ENCODE data around the gene GPAM.

Gene GPAM

DNA sequence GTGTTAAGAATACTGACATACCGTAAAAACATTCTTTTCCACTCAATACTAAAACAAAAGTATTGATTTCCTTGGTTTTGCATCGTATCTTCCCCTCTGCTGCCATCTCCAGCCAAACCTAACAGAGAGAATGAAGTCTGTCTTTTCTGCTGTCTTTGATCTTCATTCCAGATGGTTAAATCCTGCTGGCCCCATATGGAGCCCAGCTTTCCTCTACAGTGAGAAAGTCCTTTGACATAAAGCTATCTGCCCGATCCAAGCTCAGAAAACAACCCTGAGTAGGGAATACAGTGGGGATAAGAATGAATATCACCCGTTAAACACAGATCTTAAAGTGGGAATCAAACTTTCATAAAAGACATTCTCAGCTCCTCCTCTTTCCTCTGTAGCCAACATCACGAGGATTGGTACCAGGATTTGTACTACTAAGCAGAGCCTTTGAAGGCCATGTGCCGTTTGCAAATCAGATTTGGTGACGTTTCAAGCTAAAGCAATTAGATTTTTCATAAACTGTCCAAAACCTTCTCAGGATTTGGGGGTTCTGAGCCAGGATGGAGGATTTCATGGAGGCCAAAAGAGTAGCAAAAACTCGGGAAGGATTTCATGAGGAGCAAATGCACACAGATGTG is 30.8 kb upstream of the GPAM start:
- H2BK5ac ChIP-seq (ENCODE audit: low read depth, low read length, poor library complexity) = no peak overlapping the region
- no peak overlapping the region for H4K12ac ChIP-seq (ENCODE audit: low read depth, low read length)
- no peaks in the 10 kb centered on the region for H3K79me1 ChIP-seq (ENCODE audit: low read length)
- H3K36me3 ChIP-seq (ENCODE audit: control insufficient read depth in 1 of 2, insufficient read depth in 2 of 2, low read length in 2 of 2) = no peaks in the 10 kb centered on the region
- WGBS (ENCODE audit: extremely low coverage, insufficient coverage, insufficient read length) = no CpG with 5 or more reads among the region's 8 CpGs
- peaks cover 3% of the 10 kb centered on the region for H3K9me3 ChIP-seq (ENCODE audit: insufficient read depth, low read depth, low read length)
- H3K27ac ChIP-seq (ENCODE audit: low read depth, low read length) = no peak overlapping the region
- no peak overlapping the region for H3K18ac ChIP-seq (ENCODE audit: low read length)
- H3K9ac ChIP-seq (ENCODE audit: low read length) = no peak overlapping the region
- no peaks in the 10 kb centered on the region for H3K4me1 ChIP-seq (ENCODE audit: control insufficient read depth in 1 of 2, insufficient read depth in 2 of 2, low read length in 2 of 2)
- DNase-seq = peak in 1 of 2 donors; percentile 26
- H4K91ac ChIP-seq (ENCODE audit: low read depth, low read length) = no peak overlapping the region
- no peaks in the 10 kb centered on the region for H3K79me2 ChIP-seq (ENCODE audit: control insufficient read depth, insufficient read depth, low read length, poor library complexity)
- no peak overlapping the region for H2AFZ ChIP-seq (ENCODE audit: insufficient read depth, low read length, poor library complexity)
- no peak overlapping the region for H2AK5ac ChIP-seq (ENCODE audit: low read length)
- no peaks in the 10 kb centered on the region for H3K27me3 ChIP-seq (ENCODE audit: insufficient read depth, low read length)
- H3K4me2 ChIP-seq (ENCODE audit: low read length) = no peak overlapping the region
- H3K14ac ChIP-seq (ENCODE audit: low read length) = no peak overlapping the region
- no peak overlapping the region for H3K23ac ChIP-seq (ENCODE audit: low read length)
- no peak overlapping the region for H2BK12ac ChIP-seq (ENCODE audit: low read length)
- no peak overlapping the region for H3K4ac ChIP-seq (ENCODE audit: low read depth, low read length)
- no peak overlapping the region for H4K8ac ChIP-seq (ENCODE audit: low read depth, low read length)
- H2BK120ac ChIP-seq (ENCODE audit: insufficient read depth, low read length, poor library complexity) = no peak overlapping the region
- no peak overlapping the region for H3K4me3 ChIP-seq (ENCODE audit: low read depth, low read length)

DNA sequence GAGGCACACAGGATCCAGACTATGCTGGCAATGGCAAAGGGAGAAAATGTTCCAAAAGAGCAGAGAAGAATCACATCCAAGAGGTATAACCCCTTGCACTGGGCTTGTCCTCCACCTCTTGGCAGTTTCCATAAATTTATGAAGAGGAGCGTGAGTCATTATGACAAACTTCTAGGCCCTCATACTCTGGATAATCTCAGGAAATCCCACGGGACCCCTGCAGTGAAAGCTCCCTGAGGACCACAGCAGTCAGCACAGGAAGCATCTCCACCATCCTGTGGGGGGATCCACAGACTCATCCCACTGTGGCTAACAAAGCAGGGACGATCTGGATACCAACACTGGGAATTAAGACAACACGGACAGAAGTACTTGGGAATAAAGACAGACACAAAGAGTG is 30.3 kb upstream of the GPAM start:
- no peak overlapping the region for H2BK120ac ChIP-seq (ENCODE audit: insufficient read depth, low read length, poor library complexity)

DNA sequence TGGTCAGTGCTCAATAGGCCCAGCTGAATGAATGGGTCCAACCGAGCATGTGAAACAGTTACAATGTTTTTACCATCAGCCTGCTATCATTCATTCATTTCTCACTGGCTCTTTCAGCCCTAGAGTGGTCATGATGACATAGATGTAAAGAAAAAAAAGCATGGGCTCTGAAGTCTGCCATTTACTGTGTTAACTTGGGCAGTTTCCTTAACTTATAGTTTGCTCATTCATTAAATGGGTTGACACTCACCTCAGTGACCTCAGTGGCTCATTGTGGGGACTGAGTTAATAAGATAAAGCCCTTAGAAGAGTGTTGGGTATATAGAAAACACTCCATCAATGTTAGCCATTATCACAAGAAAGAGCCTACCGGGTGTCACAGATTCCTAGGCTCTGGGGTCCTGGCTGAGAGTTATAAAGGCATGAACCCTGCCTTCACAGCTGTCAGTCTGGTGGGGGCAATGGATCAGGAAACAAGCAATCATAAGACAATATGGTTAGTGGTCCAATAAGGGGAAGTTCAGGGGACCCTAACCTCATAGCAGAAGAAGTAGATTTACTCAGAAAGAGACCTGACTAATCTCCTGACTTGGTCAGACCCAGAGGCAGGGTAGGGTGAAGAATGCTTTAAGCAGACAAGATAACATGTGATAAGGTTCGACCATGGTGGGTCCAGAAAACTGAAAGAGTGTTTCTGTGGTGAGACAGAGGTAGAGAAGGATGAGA is 29.7 kb upstream of the GPAM start:
- H3K36me3 ChIP-seq (ENCODE audit: control insufficient read depth in 1 of 2, insufficient read depth in 2 of 2, low read length in 2 of 2) = no peaks in the 10 kb centered on the region
- no peak overlapping the region for H3K14ac ChIP-seq (ENCODE audit: low read length)
- DNase-seq = no peak
- H3K4me3 ChIP-seq (ENCODE audit: low read depth, low read length) = no peak overlapping the region
- no peak overlapping the region for H2BK120ac ChIP-seq (ENCODE audit: insufficient read depth, low read length, poor library complexity)
- no peak overlapping the region for H2AFZ ChIP-seq (ENCODE audit: insufficient read depth, low read length, poor library complexity)
- no peak overlapping the region for H4K8ac ChIP-seq (ENCODE audit: low read depth, low read length)
- H3K27ac ChIP-seq (ENCODE audit: low read depth, low read length) = no peak overlapping the region
- WGBS (ENCODE audit: extremely low coverage, insufficient coverage, insufficient read length) = no CpG with 5 or more reads among the region's 3 CpGs
- no peaks in the 10 kb centered on the region for H3K4me1 ChIP-seq (ENCODE audit: control insufficient read depth in 1 of 2, insufficient read depth in 2 of 2, low read length in 2 of 2)
- no peak overlapping the region for H3K4ac ChIP-seq (ENCODE audit: low read depth, low read length)
- H3K27me3 ChIP-seq (ENCODE audit: insufficient read depth, low read length) = no peaks in the 10 kb centered on the region
- no peak overlapping the region for H3K9ac ChIP-seq (ENCODE audit: low read length)
- H4K91ac ChIP-seq (ENCODE audit: low read depth, low read length) = no peak overlapping the region
- H3K79me2 ChIP-seq (ENCODE audit: control insufficient read depth, insufficient read depth, low read length, poor library complexity) = no peaks in the 10 kb centered on the region
- no peak overlapping the region for H4K12ac ChIP-seq (ENCODE audit: low read depth, low read length)
- no peak overlapping the region for H3K4me2 ChIP-seq (ENCODE audit: low read length)
- no peak overlapping the region for H3K18ac ChIP-seq (ENCODE audit: low read length)
- H3K9me3 ChIP-seq (ENCODE audit: insufficient read depth, low read depth, low read length) = no peaks in the 10 kb centered on the region
- no peak overlapping the region for H2BK5ac ChIP-seq (ENCODE audit: low read depth, low read length, poor library complexity)
- H2AK5ac ChIP-seq (ENCODE audit: low read length) = no peak overlapping the region
- no peak overlapping the region for H2BK12ac ChIP-seq (ENCODE audit: low read length)
- H3K79me1 ChIP-seq (ENCODE audit: low read length) = no peaks in the 10 kb centered on the region
- no peak overlapping the region for H3K23ac ChIP-seq (ENCODE audit: low read length)

More for the DNA sequence above, 30.3 kb upstream of the GPAM start:
- H3K4ac ChIP-seq (ENCODE audit: low read depth, low read length) = no peak overlapping the region
- no peaks in the 10 kb centered on the region for H3K9me3 ChIP-seq (ENCODE audit: insufficient read depth, low read depth, low read length)
- no peak overlapping the region for H2BK5ac ChIP-seq (ENCODE audit: low read depth, low read length, poor library complexity)
- H4K12ac ChIP-seq (ENCODE audit: low read depth, low read length) = no peak overlapping the region
- H4K8ac ChIP-seq (ENCODE audit: low read depth, low read length) = no peak overlapping the region
- H3K18ac ChIP-seq (ENCODE audit: low read length) = no peak overlapping the region
- no peak overlapping the region for H3K27ac ChIP-seq (ENCODE audit: low read depth, low read length)
- H3K4me2 ChIP-seq (ENCODE audit: low read length) = no peak overlapping the region
- no peaks in the 10 kb centered on the region for H3K36me3 ChIP-seq (ENCODE audit: control insufficient read depth in 1 of 2, insufficient read depth in 2 of 2, low read length in 2 of 2)
- H4K91ac ChIP-seq (ENCODE audit: low read depth, low read length) = no peak overlapping the region
- H2AK5ac ChIP-seq (ENCODE audit: low read length) = no peak overlapping the region
- H3K23ac ChIP-seq (ENCODE audit: low read length) = no peak overlapping the region
- H3K14ac ChIP-seq (ENCODE audit: low read length) = no peak overlapping the region
- H2AFZ ChIP-seq (ENCODE audit: insufficient read depth, low read length, poor library complexity) = no peak overlapping the region
- H3K79me1 ChIP-seq (ENCODE audit: low read length) = no peaks in the 10 kb centered on the region
- H3K4me3 ChIP-seq (ENCODE audit: low read depth, low read length) = no peak overlapping the region
- H2BK12ac ChIP-seq (ENCODE audit: low read length) = no peak overlapping the region
- no peak for DNase-seq
- H3K4me1 ChIP-seq (ENCODE audit: control insufficient read depth in 1 of 2, insufficient read depth in 2 of 2, low read length in 2 of 2) = no peaks in the 10 kb centered on the region
- no peak overlapping the region for H3K9ac ChIP-seq (ENCODE audit: low read length)
- no peaks in the 10 kb centered on the region for H3K27me3 ChIP-seq (ENCODE audit: insufficient read depth, low read length)
- no CpG with 5 or more reads among the region's 4 CpGs for WGBS (ENCODE audit: extremely low coverage, insufficient coverage, insufficient read length)
- no peaks in the 10 kb centered on the region for H3K79me2 ChIP-seq (ENCODE audit: control insufficient read depth, insufficient read depth, low read length, poor library complexity)

DNA sequence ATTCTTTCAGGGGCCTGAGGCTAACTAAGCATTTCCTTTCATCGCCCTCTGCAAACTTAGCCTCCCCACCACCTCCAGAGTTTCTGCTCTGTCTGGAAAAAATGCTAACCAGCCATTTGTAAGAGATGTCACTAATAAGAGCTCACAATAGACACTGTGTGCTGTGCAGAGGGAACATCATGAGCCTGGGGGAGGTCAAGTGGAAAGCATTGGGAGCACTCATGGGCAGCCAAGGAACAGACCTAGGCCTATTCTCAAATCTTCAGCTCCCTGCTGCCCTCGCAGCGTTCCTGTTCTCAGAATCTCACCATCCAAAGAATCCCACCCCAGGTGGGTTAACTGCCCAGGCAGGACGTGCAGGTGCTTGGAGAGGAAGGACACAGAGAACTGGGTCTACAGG is 27.1 kb upstream of the GPAM start:
- Histone ChIP-seq H3K23ac (ENCODE audit: low read length) (no peak overlapping the region), H2BK120ac (ENCODE audit: insufficient read depth, low read length, poor library complexity) (no peak overlapping the region), H3K27ac (ENCODE audit: low read depth, low read length) (no peak overlapping the region), H2BK5ac (ENCODE audit: low read depth, low read length, poor library complexity) (no peak overlapping the region), H3K27me3 (ENCODE audit: insufficient read depth, low read length) (no peaks in the 10 kb centered on the region), H3K79me1 (ENCODE audit: low read length) (no peaks in the 10 kb centered on the region), H2AK5ac (ENCODE audit: low read length) (no peak overlapping the region), H2BK12ac (ENCODE audit: low read length) (no peak overlapping the region), H4K8ac (ENCODE audit: low read depth, low read length) (no peak overlapping the region), H3K4ac (ENCODE audit: low read depth, low read length) (no peak overlapping the region), H3K18ac (ENCODE audit: low read length) (no peak overlapping the region), H3K79me2 (ENCODE audit: control insufficient read depth, insufficient read depth, low read length, poor library complexity) (no peaks in the 10 kb centered on the region), H3K4me2 (ENCODE audit: low read length) (no peak overlapping the region), H3K14ac (ENCODE audit: low read length) (no peak overlapping the region), H3K9me3 (ENCODE audit: insufficient read depth, low read depth, low read length) (no peaks in the 10 kb centered on the region), H3K4me1 (ENCODE audit: control insufficient read depth in 1 of 2, insufficient read depth in 2 of 2, low read length in 2 of 2) (no peaks in the 10 kb centered on the region), H4K91ac (ENCODE audit: low read depth, low read length) (no peak overlapping the region), H4K12ac (ENCODE audit: low read depth, low read length) (no peak overlapping the region), H2AFZ (ENCODE audit: insufficient read depth, low read length, poor library complexity) (no peak overlapping the region), H3K4me3 (ENCODE audit: low read depth, low read length) (no peak overlapping the region), H3K36me3 (ENCODE audit: control insufficient read depth in 1 of 2, insufficient read depth in 2 of 2, low read length in 2 of 2) (no peaks in the 10 kb centered on the region), H3K9ac (ENCODE audit: low read length) (no peak overlapping the region)
- no CpG with 5 or more reads among the region's 4 CpGs for WGBS (ENCODE audit: extremely low coverage, insufficient coverage, insufficient read length)
- no peak for DNase-seq
